NCI-H1694 treated with DMSO at 0.1 percent for 48 hours (cell line): ENCODE data around the gene COLEC11.
"Not testable (repeated sequence)": the region's sequence is repeated elsewhere in the genome, so short reads cannot be mapped to it uniquely, and the experiment has no call there.

ENCODE experiments used
- DNase-seq: peaks from one replicate; lab custom pipeline; 2025; lab: John Stamatoyannopoulos, UW

The COLEC11 gene

DNA sequence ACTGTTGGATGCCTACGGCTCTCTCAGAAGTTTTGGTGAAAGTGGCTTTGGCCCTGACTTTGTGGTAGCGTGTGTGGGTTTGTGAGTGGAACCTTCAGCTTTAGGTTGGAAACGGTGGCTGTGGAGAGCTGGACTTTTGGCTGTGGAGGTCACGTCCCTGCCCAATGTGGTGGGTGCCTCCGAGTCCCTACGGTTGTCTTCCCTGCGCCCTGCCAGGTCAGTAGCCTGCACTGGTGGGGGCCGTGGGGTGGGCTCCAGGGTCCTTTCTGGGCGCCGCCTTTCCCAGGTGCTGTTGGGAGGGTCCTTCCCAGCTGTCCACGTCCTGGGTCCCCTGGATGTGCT lies 11.1 kb downstream of the COLEC11 start:
- no peak for DNase-seq

DNA sequence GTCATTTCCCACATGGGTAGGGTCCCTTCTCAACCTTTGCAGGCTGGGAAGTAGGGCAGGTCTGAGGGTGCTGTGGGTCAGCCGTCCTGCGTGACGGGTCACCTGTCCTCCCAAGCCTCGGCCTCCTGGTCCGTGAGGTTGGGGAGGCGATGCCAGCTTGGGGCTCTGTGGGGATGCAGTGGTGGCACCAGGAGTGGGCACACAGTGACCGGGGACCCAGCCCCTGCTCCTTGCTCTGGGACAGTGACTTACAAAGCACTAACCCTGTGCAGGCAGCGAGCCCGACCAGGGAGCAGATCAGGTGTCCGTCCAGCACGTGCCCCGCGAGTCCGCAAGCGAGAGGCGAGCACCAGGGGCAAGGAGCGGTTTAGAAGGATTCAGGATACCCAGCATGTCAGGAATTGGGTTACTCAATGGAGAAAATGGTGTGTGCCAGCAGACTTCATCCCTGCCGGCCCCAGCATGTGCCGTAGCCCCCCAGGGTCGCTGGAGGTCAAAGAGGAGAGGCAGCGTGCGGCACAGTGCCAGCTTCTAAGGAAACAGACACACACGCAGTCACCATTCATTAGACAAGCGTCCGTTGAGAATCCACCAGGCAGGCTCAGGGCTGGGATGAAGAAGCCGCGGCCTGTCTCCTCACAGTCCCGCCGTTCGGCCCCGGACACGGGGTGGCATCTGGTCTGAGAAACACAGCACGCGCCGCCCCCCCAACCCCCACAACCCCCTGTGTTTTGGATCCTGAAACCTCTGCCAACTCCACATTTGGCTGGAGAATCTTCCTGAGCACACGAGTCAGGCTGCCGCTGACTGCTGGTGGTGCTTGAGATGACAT lies 11.7 kb downstream of the COLEC11 start:
- DNase-seq: peak; percentile 64

DNA sequence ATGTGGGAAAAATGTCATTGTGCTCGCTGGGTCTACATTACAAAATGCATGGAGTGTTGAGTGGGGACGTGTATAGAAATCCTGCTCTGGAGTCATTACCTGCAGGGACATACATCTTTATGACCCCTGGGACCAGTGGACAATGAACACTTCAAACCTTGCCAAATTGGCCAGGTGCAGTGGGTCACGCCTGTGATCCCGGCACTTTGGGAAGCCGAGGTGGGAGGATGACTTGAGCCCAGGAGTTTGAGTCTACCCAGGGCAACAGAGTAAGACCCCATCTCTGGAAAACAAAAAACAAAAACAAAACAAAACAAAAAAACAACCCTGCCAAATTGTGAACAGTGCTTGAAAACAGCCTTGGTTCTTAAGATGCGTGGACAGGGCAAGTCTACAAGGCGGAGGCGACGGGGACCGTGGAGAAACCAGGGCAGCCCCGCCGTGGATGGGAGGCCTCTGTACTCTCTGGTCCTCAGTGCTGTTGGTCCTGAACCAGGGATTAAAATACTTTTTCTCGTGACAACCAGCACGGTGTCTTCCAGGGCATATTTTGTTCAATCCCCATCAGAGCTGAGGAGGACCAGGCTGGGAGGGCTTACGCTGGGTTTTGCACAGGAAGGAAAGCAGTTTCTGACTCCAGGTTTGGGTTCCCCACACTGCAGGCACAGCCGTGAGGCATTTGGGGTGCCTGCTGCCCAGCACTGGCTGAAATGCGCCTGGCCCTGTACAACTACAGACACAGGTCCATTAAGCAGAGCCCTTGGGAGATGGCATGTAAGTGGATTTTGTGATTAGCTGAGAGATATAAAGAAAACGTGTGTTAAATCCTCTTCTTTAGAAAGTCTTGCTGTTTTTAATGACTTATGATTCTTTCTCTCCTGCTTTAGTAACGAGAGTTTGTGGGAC lies 13.7 kb downstream of the COLEC11 start:
- no peak for DNase-seq

DNA sequence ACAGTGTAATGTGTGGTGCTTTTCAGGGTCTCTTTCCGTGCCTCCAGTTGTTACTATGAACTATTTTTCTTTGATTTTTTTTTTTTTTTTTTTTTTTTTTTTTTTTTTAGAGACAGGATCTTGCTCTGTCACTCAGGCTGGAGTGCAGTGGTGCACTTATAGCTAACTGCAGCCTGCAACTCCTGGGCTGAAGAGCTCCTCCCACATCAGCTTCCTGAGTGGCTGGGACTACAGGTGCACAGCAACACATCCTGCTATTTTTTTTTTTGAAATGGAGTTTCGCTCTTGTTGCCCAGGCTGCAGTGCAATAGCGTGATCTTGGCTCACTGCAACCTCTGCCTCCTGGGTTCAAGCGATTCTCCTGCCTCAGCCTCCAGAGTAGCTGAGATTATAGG lies 14.4 kb downstream of the COLEC11 start:
- DNase-seq: not testable (repeated sequence)

DNA sequence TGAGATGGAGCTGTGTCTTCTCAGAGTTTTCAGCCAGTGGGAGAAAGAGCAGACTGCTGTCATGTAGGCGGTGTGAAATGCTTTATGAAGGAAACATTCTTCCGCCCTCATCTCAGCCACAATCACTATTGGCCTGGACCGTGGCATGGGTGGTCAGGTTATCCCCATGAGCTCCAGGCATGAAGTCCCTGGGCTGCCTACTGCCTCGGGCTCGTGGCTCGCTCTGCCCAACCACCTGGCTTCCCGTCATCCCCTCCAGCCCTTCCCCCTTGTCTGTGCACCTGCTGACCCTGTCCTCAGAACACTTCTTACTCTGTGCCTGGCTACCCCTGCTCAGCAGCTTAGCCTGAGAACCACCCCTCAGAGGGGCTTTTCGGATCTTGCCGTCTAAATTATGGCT lies 15.5 kb downstream of the COLEC11 start:
- DNase-seq: no peak

DNA sequence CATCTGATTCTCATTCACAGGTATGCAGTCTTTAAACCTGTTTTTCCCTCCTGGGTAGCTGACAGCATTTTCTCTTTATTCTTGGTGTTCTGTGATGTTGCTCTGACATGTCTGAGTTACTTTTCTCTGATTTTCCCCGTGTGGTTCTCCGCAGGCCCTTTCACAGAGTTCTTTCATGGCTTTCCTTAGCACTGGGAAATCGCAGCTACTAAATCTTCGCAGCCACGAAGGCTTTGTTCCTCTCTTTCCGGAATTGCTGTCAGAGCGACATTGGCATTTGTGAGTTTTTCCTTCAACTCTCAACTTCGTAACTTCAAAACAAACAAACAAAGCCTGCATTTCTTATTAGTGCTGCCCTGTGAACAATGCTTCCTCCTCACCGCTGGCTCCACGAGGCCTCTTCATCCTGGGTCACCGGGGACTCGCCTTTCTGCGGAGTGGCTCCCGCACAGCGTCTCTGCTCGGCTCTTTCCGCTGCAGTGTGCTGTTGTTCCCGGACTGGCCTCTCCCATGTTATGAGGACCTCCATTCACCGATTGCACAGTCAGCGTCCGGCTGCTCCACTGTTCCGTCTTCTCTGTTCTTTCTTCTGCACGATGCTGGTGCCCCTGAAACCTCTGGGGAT lies 16.1 kb downstream of the COLEC11 start:
- no peak for DNase-seq

DNA sequence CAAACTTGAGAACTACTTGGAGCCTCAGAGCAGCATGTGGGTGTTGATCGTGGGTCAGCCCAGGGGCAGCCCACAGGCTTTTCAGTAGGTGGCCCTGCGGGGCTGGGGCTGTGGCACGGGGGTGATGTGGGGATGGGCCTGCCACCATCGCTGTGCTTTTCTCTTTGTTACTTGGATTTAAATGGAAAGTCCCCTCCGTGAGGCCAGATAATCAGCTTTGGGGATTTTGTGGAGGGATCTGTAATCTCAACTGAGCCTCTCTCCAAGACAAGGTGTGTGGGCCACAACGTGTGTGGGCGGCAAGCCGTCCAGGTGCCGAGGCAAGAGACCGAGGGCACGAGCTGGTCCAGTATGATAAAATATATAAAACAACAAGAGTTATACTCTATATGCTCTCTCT lies 16.7 kb downstream of the COLEC11 start:
- DNase-seq: no peak

DNA sequence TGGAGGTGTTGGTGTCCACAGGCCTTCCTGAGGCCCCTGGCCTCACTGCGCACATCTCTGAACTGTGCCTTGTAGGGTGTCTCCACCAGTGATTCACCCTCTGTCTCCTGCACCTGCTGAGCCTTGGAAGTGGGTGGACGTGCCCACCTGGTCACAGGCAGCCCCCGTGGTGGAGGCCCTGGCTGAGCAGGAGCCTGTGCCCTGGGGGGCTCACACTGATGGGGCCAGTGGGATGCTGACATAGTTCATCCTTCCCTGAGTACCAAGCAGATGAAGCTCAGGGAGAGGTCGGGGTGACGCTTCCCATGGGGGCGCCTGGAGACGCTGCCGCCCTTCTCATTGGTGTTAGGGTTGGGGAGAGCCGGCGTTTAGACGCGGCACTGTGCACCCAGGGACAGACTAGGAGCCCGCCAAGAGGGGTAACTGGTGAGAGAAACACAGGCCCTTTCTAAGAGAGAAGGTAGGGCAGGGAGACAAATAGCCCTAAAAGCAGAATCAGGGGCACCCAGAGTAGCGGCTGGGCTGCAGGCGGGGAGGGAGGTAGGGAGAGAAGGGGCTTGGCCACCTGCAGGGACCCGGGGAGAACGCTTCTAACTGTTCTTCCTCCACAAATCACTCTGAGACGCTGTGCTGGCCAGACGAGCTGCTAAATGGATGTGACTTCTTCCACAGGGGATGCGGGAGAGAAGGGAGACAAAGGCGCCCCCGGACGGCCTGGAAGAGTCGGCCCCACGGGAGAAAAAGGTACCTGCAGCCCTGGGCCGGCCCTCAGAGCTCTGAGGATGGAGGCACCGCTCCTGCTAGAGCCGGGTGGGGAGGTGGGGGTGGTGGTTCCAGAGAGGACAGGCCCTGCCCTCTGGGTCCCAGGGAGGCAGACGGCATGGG lies 18.0 kb downstream of the COLEC11 start:
- DNase-seq: no peak

DNA sequence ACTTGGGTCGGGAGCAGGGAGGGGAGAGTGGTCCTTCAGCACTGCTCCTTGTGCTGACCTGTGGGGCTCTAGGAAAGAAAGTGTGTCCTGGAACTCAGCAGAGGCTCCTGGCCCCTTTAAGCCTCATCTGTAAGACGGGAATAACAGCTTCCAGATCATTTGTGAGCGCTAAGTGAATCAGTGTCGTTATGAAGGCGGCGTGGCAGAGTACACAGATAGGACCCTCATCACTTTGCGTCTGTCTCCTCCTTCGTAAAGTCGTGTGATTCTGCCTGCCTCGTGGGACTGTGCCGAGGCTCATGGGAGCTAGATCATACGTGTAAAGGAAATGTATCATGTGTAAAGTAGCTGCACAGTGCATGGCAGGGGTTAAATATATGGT lies 18.6 kb downstream of the COLEC11 start:
- DNase-seq: no peak

DNA sequence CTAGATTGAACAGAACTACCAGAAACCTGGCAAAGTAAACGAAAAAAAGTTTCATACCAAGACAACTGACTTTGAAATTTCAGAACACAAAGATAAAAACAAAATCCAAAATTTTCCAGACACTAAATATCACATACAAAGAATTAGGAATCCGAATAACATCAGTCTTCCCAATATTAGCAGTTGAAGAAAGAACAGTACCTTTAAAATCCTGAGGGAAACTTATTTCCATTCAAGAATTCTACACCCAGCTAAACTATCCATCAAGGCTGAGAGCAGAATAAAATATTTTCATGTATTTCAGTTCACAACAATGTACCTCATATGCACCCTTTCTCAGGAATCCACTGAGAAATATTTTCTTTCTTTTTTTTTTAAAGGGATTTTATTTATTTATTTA lies 19.8 kb downstream of the COLEC11 start:
- DNase-seq: not testable (repeated sequence)

DNA sequence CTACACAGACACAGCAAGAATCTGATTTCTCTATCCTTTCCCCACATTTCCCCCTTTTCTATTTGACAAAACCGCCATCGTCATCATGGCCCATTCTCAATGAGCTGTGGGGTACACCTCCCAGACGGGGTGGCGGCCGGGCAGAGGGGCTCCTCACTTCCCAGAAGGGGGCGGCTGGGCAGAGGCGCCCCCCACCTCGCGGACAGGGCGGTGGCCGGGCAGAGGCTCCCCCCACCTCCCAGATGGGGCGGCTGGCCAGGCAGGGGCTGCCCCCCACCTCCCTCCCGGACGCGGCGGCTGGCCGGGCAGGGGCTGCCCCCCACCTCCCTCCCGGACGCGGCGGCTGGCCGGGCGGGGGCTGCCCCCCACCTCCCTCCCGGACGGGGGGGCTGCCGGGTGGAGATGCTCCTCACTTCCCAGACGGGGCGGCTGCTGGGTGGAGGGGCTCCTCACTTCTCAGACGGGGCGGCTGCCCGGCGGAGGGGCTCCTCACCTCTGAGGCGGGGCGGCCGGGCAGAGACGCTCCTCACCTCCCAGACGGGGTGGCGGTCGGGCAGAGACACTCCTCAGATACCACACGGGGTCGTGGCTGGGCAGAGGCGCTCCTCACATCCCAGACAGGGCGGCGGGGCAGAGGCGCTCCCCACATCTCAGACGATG lies 20.8 kb downstream of the COLEC11 start:
- not testable (repeated sequence) for DNase-seq

DNA sequence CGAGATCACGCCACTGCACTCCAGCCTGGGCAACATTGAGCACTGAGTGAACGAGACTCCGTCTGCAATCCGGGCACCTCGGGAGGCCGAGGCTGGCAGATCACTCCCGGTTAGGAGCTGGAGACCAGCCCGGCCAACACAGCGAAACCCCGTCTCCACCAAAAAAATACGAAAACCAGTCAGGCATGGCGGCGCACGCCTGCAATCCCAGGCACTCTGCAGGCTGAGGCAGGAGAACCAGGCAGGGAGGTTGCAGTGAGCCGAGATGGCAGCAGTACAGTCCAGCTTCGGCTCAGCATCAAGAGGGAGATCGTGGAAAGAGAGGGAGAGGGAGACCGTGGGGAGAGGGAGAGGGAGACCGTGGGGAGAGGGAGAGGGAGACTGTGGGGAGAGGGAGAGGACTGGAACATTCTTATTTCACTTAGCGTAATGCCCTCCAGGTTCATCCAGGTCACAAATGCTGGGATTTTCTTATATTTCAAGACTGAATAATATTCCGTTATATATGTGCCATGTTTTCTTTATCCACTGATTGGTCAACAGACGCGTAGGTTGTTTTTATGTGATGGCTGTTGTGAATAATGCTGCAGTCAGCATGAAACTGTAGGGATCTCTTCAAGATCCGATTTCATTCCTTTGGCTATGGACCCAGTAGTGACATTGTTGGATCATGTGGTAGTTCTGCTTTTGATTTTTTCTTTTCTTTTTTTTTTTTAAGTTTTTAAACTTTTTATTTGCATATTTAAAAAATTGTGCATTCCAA lies 21.7 kb downstream of the COLEC11 start:
- DNase-seq: not testable (repeated sequence)

DNA sequence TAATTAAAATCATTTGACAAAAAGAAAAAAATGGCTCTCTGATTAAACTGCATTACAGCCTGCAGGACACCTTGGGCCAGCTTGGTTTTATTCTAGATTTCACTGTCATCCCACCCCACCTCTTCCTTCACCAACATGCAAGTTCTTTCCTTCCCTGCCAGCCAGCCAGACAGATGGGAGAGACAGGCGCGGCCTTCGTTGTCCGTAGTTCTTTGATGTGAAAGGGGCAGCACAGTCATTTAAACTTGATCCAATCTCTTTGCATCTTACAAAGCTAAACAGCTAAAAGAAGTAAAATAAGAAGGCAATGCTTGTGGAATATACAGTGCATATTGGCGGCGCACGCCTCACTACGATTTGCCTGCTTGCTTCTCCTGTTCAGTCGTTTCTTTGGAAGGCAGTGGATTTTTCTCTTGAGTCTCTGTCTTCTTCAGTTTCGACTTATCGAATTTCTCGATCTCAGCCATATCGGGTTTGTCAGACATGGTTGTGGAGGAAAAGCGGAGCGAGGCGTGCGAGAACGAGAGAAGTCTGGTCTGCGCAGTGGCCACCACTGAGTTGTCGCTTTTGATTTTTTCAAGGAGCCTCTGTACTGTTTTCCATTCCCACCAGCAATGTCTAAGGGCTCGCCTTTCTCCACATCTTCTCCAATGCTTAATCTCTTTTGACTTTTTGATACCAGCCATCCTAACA lies 22.4 kb downstream of the COLEC11 start:
- no peak for DNase-seq

DNA sequence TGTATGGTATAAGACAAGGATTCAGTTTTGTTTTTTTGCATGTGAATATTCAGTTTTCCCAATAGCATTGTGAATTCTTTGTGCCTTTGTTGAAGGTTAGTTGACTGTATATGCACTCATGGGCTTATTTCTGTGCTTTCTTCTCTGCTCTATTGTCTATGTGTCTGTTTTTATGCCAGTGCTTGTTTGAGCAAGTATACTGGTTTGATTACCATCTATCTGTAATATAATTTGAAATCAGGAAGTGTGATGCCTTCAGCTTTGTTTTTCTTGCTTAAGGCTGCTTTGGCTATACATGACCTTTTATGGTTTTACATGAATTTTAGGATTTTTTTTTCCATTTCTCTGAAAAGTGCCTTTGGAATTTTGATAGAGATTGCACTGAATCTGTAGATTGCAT lies 23.5 kb downstream of the COLEC11 start:
- no peak for DNase-seq

DNA sequence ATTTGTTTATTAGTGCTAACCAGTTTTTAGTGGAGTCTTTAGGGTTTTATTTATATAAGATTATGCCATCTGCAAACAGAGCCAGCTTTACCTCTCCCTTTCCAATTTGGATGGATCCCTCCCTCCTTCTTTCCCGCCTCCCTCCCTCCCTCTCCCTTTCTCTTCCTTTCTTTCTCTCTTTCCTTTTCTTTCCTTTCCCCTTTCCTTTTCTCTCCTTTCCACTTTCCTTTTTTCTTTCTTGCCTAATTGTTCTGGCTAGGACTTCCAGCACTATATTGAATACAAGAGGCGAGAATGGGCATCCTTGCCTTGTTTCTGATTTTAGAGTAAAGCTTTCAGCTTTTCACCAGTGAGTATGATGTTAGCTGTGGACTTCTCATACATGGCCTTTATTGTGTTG lies 24.1 kb downstream of the COLEC11 start:
- no peak for DNase-seq

DNA sequence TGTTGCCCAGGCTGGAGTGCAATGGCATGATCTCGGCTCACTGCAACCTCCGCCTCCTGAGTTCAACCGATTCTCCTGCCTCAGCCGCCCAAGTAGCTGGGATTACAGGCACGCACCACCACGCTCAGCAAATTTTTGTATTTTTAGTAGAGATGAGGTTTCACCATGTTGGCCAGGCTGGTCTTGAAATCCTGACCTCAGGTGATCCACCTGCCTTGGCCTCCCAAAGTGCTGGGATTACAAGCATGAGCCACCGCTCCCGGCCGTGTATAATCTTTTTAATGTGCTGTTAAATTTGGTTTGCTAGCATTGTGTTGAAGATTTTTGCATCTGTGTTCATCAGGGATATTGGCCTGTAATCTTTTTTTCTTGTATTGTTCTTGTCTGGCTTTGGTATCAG lies 24.7 kb downstream of the COLEC11 start:
- DNase-seq: not testable (repeated sequence)

DNA sequence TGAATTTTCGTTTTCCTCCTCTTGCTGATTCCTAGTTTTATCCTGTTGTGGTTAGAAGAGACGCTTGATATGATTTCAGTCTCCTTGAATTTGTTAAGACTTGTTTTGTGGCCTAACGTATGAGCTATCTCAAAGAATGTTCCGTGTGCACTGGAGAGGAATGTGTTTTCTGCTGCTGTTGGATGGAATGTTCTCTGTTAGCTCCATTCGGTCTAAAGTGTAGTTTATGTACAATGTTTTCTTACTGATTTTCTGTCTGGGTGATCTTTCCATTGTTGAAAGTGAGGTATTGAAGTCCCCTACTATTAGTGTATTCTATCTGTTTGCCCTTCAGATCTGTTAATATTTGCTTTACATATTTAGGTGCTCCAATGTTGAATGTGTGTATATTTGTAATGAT lies 25.9 kb downstream of the COLEC11 start:
- DNase-seq: no peak

DNA sequence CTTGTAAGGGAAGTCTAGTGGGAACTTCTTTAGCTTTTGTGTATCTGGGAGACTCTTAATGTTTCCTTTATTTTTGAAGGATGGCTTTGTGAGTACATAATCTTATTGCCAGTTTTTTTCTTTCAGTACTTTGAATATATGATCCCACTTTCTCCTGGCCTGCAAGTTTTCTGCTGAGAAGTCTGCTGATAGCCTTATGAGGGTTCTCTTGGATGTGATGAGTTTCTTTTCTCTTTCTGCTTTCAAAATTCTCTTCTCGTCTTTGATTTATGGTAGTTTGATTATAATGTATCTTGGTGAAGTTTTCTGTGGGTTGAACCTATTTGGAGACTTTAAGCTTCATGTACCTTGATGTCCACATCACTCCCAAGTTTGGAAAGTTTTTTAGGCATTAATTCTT lies 28.1 kb downstream of the COLEC11 start:
- no peak for DNase-seq

DNA sequence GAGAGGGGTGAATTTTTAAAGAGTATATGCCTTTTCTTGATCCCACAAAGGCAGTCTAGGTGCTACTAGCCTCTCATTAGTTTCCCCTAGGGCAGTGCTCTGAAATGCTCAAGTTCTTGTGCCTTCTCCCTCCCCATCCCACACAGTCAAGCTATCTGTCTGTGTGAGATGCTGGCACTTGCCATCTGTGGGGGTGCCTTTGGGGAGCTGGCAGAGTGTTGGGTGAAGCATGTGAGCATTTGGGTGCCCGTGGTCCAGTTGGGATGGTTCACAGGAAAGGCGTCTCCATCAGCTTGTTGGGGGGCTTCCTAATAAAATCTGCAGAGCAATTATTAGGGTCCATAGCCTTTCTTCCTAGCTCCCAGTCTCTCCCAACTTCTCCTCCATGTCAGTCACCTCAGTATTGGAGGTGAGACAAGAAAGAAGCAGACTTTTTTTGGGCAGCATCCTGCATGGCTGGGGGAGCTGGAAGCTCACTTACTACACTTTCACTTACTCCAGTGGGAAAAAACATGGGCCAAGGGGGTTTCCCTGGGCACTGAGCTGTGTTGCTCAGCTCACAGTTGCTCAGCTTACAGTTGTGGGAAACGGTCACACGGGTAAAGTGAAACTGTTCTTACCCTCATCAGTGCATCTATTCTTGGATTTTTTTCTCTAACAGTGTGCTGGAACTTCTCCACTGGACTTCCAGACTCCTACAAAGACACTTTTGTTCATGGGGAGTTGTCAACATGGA lies 29.3 kb downstream of the COLEC11 start:
- DNase-seq: no peak
